H1 (cell line): ENCODE measurements around the gene CAPN11. TPM values are rescaled to one million over a fixed set of nuclear protein-coding genes. Genes with fewer than 3 reads are reported as not detected.

Source experiments
- CTCF ChIA-PET: fragments of 300-600 bp; sonication (Branson Sonifier 250); formaldehyde crosslinking; loops from one replicate; lab custom pipeline; 2021; ENCODE audit not compliant: partially characterized antibody; lab: Charles Lee
- POLR2A ChIA-PET: fragments of 300-600 bp; sonication (Branson Sonifier 250); formaldehyde crosslinking; loops from one replicate; lab custom pipeline; 2021; ENCODE audit warnings: inconsistent platforms; ENCODE audit not compliant: partially characterized antibody; lab: Charles Lee
- DNase-seq, 2 experiments: peaks; one replicate each; pipeline versions ENCODE4 v3.0.0 to v3.0.0-alpha.2; 2010 to 2022; ENCODE audit warnings: low spot score in 2 of 2, low read depth in 1 of 2, mixed read lengths in 1 of 2
- FAIRE-seq: peaks from 2 replicates; lab custom pipeline; 2011; peaks lifted over from hg19 to GRCh38; lab: Jason Lieb, UNC
- H2AFZ ChIP-seq: 2 replicates; pipeline ENCODE4 v1.8.1; 2012; ENCODE audit warnings: low read length, inconsistent platforms
- H2AK5ac ChIP-seq: 2 replicates; pipeline ENCODE4 v1.6.1; 2013; ENCODE audit warnings: low read depth, low read length
- H2BK120ac ChIP-seq: replicated peaks from 2 replicates; pipeline ENCODE3; 2013; ENCODE audit warnings: low read depth, low read length, inconsistent platforms
- H2BK12ac ChIP-seq: 2 replicates; pipeline ENCODE4 v1.6.1; 2013; ENCODE audit warnings: low read depth, low read length
- H2BK15ac ChIP-seq: 2 replicates; pipeline ENCODE4 v1.6.1; 2013; ENCODE audit warnings: low read length
- H2BK20ac ChIP-seq: 2 replicates; pipeline ENCODE4 v1.6.1; 2013; ENCODE audit warnings: low read length
- H2BK5ac ChIP-seq: 2 replicates; pipeline ENCODE4 v1.6.1; 2013; ENCODE audit warnings: low read depth, low read length
- H3K14ac ChIP-seq: 2 replicates; pipeline ENCODE4 v1.6.1; 2013; ENCODE audit warnings: inconsistent platforms; ENCODE audit not compliant: insufficient read length
- H3K18ac ChIP-seq: 2 replicates; pipeline ENCODE4 v1.6.1; 2013; ENCODE audit warnings: low read length; ENCODE audit errors: extremely low read depth
- H3K23ac ChIP-seq: 2 replicates; pipeline ENCODE4 v1.6.1; 2013; ENCODE audit warnings: inconsistent platforms; ENCODE audit not compliant: insufficient read length
- H3K23me2 ChIP-seq: 2 replicates; pipeline ENCODE4 v1.6.1; 2013; ENCODE audit warnings: low read depth, low read length
- H3K27ac ChIP-seq: 2 replicates; pipeline ENCODE4 v1.6.1; 2011; ENCODE audit warnings: low read depth, low read length, inconsistent platforms
- H3K27me3 ChIP-seq, 4 experiments: replicated peaks in 1 of 4; 1 replicate in 1 of 4; 2 replicates in 3 of 4; pipeline versions ENCODE4 v1.6.1 to v1.8.1; 2011 to 2013; ENCODE audit warnings: low read length in 3 of 4, mild to moderate bottlenecking in 3 of 4, inconsistent platforms in 2 of 4, mixed read lengths in 2 of 4, moderate library complexity in 1 of 4; ENCODE audit not compliant: control insufficient read depth in 3 of 4, insufficient read depth in 3 of 4; ENCODE audit errors: extremely low read depth in 1 of 4
- H3K36me3 ChIP-seq, 4 experiments: 2 replicates each; pipeline versions ENCODE4 v1.6.1 to v1.8.1; 2011 to 2013; ENCODE audit warnings: mild to moderate bottlenecking in 4 of 4, low read length in 3 of 4, moderate library complexity in 2 of 4, control low read depth in 1 of 4, inconsistent platforms in 1 of 4; ENCODE audit not compliant: insufficient read depth in 4 of 4, control insufficient read depth in 2 of 4
- H3K4ac ChIP-seq: replicated peaks from 2 replicates; pipeline ENCODE3; 2013; ENCODE audit warnings: low read length, low read depth, mixed read lengths, inconsistent platforms; ENCODE audit not compliant: insufficient read length
- H3K4me1 ChIP-seq, 4 experiments: replicated peaks in 1 of 4; 1 replicate in 1 of 4; 2 replicates in 3 of 4; pipeline versions ENCODE4 v1.6.1 to v1.8.1; 2011 to 2013; ENCODE audit warnings: low read length in 3 of 4, inconsistent platforms in 2 of 4, mixed read lengths in 1 of 4; ENCODE audit not compliant: insufficient read depth in 4 of 4, control insufficient read depth in 3 of 4
- H3K4me2 ChIP-seq, 2 experiments: 2 replicates each; pipeline versions ENCODE4 v1.6.1 to v1.8.1; 2011 to 2013; ENCODE audit warnings: low read depth in 2 of 2, low read length in 2 of 2, control low read depth in 1 of 2, inconsistent platforms in 1 of 2, mild to moderate bottlenecking in 1 of 2; ENCODE audit not compliant: insufficient read depth in 1 of 2
- H3K4me3 ChIP-seq, 4 experiments: fragments of 200-600, 300-600 bp in 1 of 4; sonication (generic), shearing (Covaris generic), sonication (Bioruptor Twin) in 1 of 4; 2 replicates each; pipeline versions ENCODE4 v1.5.1 to v1.8.1; 2011 to 2016; ENCODE audit warnings: low read length in 4 of 4, low read depth in 3 of 4, control low read depth in 2 of 4, inconsistent platforms in 2 of 4, mild to moderate bottlenecking in 2 of 4, mixed read lengths in 1 of 4, moderate library complexity in 1 of 4; ENCODE audit not compliant: insufficient read depth in 2 of 4; ENCODE audit errors: extremely low read depth in 1 of 4
- H3K56ac ChIP-seq: replicated peaks from 2 replicates; pipeline ENCODE3; 2013; ENCODE audit warnings: low read depth, mild to moderate bottlenecking, mixed read lengths, low read length, inconsistent platforms; ENCODE audit not compliant: insufficient read length
- H3K79me1 ChIP-seq: 2 replicates; pipeline ENCODE4 v1.6.1; 2013; ENCODE audit warnings: low read depth, low read length, control low read depth
- H3K79me2 ChIP-seq, 2 experiments: 2 replicates each; pipeline versions ENCODE4 v1.6.1 to v1.8.1; 2012 to 2013; ENCODE audit warnings: low read length in 2 of 2, mild to moderate bottlenecking in 2 of 2, inconsistent platforms in 1 of 2; ENCODE audit not compliant: insufficient read depth in 2 of 2, control insufficient read depth in 1 of 2
- H3K9ac ChIP-seq, 4 experiments: replicated peaks in 1 of 4; 1 replicate in 1 of 4; 2 replicates in 3 of 4; pipeline versions ENCODE4 v1.6.1 to v1.8.1; 2011 to 2013; ENCODE audit warnings: low read depth in 3 of 4, low read length in 3 of 4, control low read depth in 2 of 4, mild to moderate bottlenecking in 2 of 4, moderate library complexity in 2 of 4, inconsistent platforms in 1 of 4; ENCODE audit errors: extremely low read depth in 1 of 4
- H3K9me3 ChIP-seq, 2 experiments: 2 replicates each; pipeline versions ENCODE4 v1.6.1 to v1.8.1; 2012 to 2013; ENCODE audit warnings: mild to moderate bottlenecking in 2 of 2, moderate library complexity in 2 of 2, control low read depth in 1 of 2, inconsistent platforms in 1 of 2, low read depth in 1 of 2, low read length in 1 of 2, mixed read lengths in 1 of 2; ENCODE audit not compliant: insufficient read depth in 2 of 2
- H4K20me1 ChIP-seq, 2 experiments: replicated peaks in 1 of 2; 2 replicates each; pipeline versions ENCODE3 to v1.8.1; 2011 to 2013; ENCODE audit warnings: inconsistent platforms in 2 of 2, low read length in 2 of 2, mild to moderate bottlenecking in 1 of 2; ENCODE audit not compliant: insufficient read depth in 2 of 2, control insufficient read depth in 1 of 2
- H4K5ac ChIP-seq: 2 replicates; pipeline ENCODE4 v1.6.1; 2013; ENCODE audit warnings: low read length, low read depth, mixed read lengths, inconsistent platforms; ENCODE audit not compliant: insufficient read length
- H4K8ac ChIP-seq: 2 replicates; pipeline ENCODE4 v1.8.0; 2013; ENCODE audit warnings: mild to moderate bottlenecking, moderate library complexity, low read length, inconsistent platforms; ENCODE audit not compliant: insufficient read depth; ENCODE audit errors: extremely low read depth
- H4K91ac ChIP-seq: replicated peaks from 2 replicates; pipeline ENCODE3; 2013; ENCODE audit warnings: low read length, mixed read lengths, inconsistent platforms; ENCODE audit not compliant: insufficient read length
- PHF8 ChIP-seq: fragments of 200-600 bp; sonication (generic); conservative IDR thresholded peaks from 2 replicates; pipeline ENCODE4 v1.7.1; 2012; ENCODE audit warnings: low read depth, mild to moderate bottlenecking, inconsistent platforms, low read length, moderate library complexity
- RAD21 ChIP-seq, 2 experiments: IDR thresholded peaks in 1 of 2; conservative IDR thresholded peaks in 1 of 2; 2 replicates each; pipeline ENCODE4 v1.6.1; 2011; ENCODE audit warnings: low read depth in 2 of 2, low read length in 2 of 2, improper control_type of control experiment in 1 of 2, inconsistent platforms in 1 of 2, mild to moderate bottlenecking in 1 of 2, moderate library complexity in 1 of 2
- RNF2 ChIP-seq: fragments of 200-900, 300-1000 bp; sonication (generic); IDR thresholded peaks from 2 replicates; pipeline ENCODE4 v1.7.1; 2016; ENCODE audit warnings: borderline replicate concordance, low read depth, mild to moderate bottlenecking, antibody characterized with exemption, low read length; ENCODE audit not compliant: poor library complexity, severe bottlenecking; ENCODE audit errors: missing control alignments
- SIN3A ChIP-seq, 2 experiments: IDR thresholded peaks in 1 of 2; conservative IDR thresholded peaks in 1 of 2; 2 replicates each; pipeline ENCODE4 v1.6.1; 2011 to 2012; ENCODE audit warnings: low read length in 2 of 2, improper control_type of control experiment in 1 of 2, low read depth in 1 of 2, mild to moderate bottlenecking in 1 of 2
- WGBS, 2 experiments: shearing (Covaris generic) in 1 of 2; methylation state at CpG; one replicate each; pipeline versions ENCODE4 v1.1.6 to v1.1.7; 2013 to 2015; ENCODE audit warnings: low lambda C conversion rate in 2 of 2, mixed read lengths in 2 of 2, inconsistent platforms in 1 of 2, low coverage in 1 of 2, missing lambda C conversion rate in 1 of 2; ENCODE audit not compliant: insufficient replicate concordance in 2 of 2, insufficient coverage in 1 of 2, insufficient read length in 1 of 2; ENCODE audit errors: extremely low coverage in 1 of 2, missing lambda C conversion rate in 1 of 2; 5-methylcytosine and 5-hydroxymethylcytosine counted together
- polyA plus RNA-seq, 7 experiments: library from polyadenylated mRNA; depleted of rRNA in 3 of 7; stranded (reverse) in 5 of 7; unstranded in 2 of 7; fragments of >200 nt in 5 of 7; fragments of 200-250 nt in 2 of 7; gene quantifications; 1 replicate in 5 of 7; 2 replicates in 1 of 7; 4 replicates in 1 of 7; pipeline versions ENCODE4 v1.2.1 to v1.2.3, GENCODE V29; 2011 to 2013; ENCODE audit warnings: missing spikeins in 2 of 7, mixed read lengths in 2 of 7
- total RNA-seq: library from RNA; stranded (reverse); fragmentation: NEBNext Ultra II Directional; extraction: Animal tissue kit (Norgen Biotek cat#: 25700); gene quantifications from 2 replicates; pipeline ENCODE4 v1.2.1, GENCODE V29; 2021
- TF ChIP-seq, protein P1 (sequence below), 3 experiments: IDR thresholded peaks; 1 replicate in 2 of 3; 2 replicates in 1 of 3; pipeline versions ENCODE4 v1.5.1 to v1.6.1; 2011; ENCODE audit warnings: low read length in 3 of 3, mild to moderate bottlenecking in 3 of 3, inconsistent platforms in 2 of 3, low read depth in 1 of 3, moderate library complexity in 1 of 3; ENCODE audit not compliant: insufficient read depth in 1 of 3; ENCODE audit errors: control extremely low read depth in 1 of 3

CAPN11 gene
- total and polyA plus RNA-seq, 2 of the 8 experiments (the other 6 are each of a cell fraction or from before 2014, with no cell fraction given) = 0.95 to 0.97 TPM

DNA sequence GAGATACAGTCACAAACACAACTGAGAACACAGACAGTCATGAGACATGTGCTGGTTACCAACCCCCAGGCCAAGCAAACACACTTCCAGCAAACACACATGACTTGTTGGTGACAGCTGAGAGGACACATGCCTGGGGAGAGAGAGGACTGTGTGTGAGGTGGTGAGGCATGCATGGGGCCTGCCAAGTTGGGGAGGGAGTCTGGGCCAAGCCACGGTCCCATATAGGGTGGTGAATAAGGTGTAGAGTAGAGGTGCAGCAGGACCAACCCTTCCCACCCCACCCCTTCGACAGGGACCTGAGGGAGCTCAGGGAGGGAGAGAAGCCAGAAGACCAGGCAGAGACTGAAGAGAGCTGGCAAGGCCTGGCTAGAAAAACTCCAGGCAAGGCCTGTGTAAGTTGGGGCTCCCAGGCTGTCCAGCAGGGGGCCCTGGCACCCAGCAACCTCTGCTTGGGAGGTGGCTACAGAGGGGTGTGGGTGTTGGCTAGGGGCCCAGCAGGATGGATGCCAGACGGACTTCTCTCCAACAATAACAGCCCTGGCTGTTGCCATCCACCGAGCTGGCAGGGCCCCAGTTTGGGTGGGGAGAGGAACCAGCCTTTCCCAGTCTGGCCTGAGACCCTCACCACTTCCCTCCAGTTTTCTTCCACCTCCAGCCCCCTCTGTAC, 62.8 kb downstream of the CAPN11 start:
- Histone ChIP-seq H3K4me3 (no peak overlapping the region; a peak in 1 of 8 replicates), H3K27me3 (no peaks in the 10 kb centered on the region), H2BK20ac (peak overlapping the region; percentile 68; the same call in 1 of the 2 replicates), H3K79me1 (peaks cover 4% of the 10 kb centered on the region), H3K14ac (no peak overlapping the region), H2BK5ac (peak overlapping the region; percentile 76; the same call in 1 of the 2 replicates), H3K4me2 (peak overlapping the region in 1 of 2 experiments; percentile 95; a peak in 2 of 4 replicates), H3K36me3 (no peaks in the 10 kb centered on the region), H3K18ac (peak overlapping the region; percentile 72; the same call in 1 of the 2 replicates), H2BK15ac (peak overlapping the region; percentile 46; the same call in 1 of the 2 replicates), H2AFZ (no peak overlapping the region), H3K23ac (no peak overlapping the region), H4K8ac (no peak overlapping the region), H4K91ac (peak overlapping the region; percentile 87), H3K27ac (no peak overlapping the region), H3K79me2 (peaks cover 10 to 25% of the 10 kb centered on the region in 2 experiments; a peak in 3 of 4 replicates), H2AK5ac (peak overlapping the region; percentile 93), H3K9me3 (no peaks in the 10 kb centered on the region), H3K23me2 (peaks cover 16% of the 10 kb centered on the region), H3K9ac (no peak overlapping the region), H2BK120ac (peak overlapping the region; percentile 67), H3K4ac (peak overlapping the region; percentile 28), H3K4me1 (peaks cover 33 to 61% (median 45%) of the 10 kb centered on the region in 4 experiments), H4K5ac (peak overlapping the region; percentile 39), H4K20me1 (peaks cover 15 to 17% of the 10 kb centered on the region in 2 experiments), H3K56ac (no peak overlapping the region), H2BK12ac (peak overlapping the region; percentile 98; the same call in 1 of the 2 replicates)
- TF ChIP-seq PHF8 (no peak), RAD21 (IDR thresholded peaks at IDR 0.05 in 1 of 2, conservative IDR thresholded peaks at IDR 0.05 in 1 of 2; ENCODE audit: low read depth in 2 of 2, low read length in 2 of 2) (peak; percentile 28 to 60), RNF2 (no peak), SIN3A (conservative IDR thresholded peaks at IDR 0.05 in 1 of 2, IDR thresholded peaks at IDR 0.05 in 1 of 2; ENCODE audit: low read depth in 1 of 2, low read length in 2 of 2) (no peak)
- TF ChIP-seq, protein P1, sequence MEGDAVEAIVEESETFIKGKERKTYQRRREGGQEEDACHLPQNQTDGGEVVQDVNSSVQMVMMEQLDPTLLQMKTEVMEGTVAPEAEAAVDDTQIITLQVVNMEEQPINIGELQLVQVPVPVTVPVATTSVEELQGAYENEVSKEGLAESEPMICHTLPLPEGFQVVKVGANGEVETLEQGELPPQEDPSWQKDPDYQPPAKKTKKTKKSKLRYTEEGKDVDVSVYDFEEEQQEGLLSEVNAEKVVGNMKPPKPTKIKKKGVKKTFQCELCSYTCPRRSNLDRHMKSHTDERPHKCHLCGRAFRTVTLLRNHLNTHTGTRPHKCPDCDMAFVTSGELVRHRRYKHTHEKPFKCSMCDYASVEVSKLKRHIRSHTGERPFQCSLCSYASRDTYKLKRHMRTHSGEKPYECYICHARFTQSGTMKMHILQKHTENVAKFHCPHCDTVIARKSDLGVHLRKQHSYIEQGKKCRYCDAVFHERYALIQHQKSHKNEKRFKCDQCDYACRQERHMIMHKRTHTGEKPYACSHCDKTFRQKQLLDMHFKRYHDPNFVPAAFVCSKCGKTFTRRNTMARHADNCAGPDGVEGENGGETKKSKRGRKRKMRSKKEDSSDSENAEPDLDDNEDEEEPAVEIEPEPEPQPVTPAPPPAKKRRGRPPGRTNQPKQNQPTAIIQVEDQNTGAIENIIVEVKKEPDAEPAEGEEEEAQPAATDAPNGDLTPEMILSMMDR (IDR thresholded peaks at IDR 0.05; ENCODE audit: control extremely low read depth in 1 of 3, insufficient read depth in 1 of 3, low read depth in 1 of 3, low read length in 3 of 3) = peak in 2 of 3 experiments; percentile 67 to 71; a peak in 3 of 4 replicates
- FAIRE-seq = no peak
- CTCF ChIA-PET = interaction anchor here (0.8 to 19.4 kb wide), 11 partner anchors 9 to 67 kb away, joined by 3 to 287 read pairs (median 4); no protein-coding TSS in a partner anchor
- WGBS, 2 experiments = 52% methylated on average over 4 of the region's 4 CpGs; no CpG with 5 or more reads in 1 of the 2 experiments
- peak in 1 of 2 experiments; percentile 74 for DNase-seq
- POLR2A ChIA-PET = interaction anchor here (0.7 to 21.0 kb wide), 9 partner anchors 9 to 45 kb away, joined by 3 to 477 read pairs (median 3); partner anchors contain the start of gene HSP90AB1
